ENCODE results near the gene NTSR1.

The NTSR1 gene

GRCh38 chr20:62708591-62709536 lies at the start of gene NTSR1:
Gene NTSR1, plus strand, starts transcription at chr20:62708836. Its CDS starts 372 bp downstream, at chr20:62709208.
- H3K4me3 ChIP-seq (ENCODE audit: low read depth, low read length), result no peak within 1 kb of the TSS
- no peak for TF ChIP-seq CTCF (IDR thresholded peaks at IDR 0.05; ENCODE audit: borderline replicate concordance, insufficient read depth, low read depth, low read length)

GRCh38 chr20:62659488-62660239 lies 49.0 kb upstream of the NTSR1 start:
- no peak overlapping the region for H3K4me3 ChIP-seq (ENCODE audit: low read depth, low read length)
- TF ChIP-seq CTCF (IDR thresholded peaks at IDR 0.05; ENCODE audit: borderline replicate concordance, insufficient read depth, low read depth, low read length), result no peak

- TF ChIP-seq CTCF (IDR thresholded peaks at IDR 0.05; ENCODE audit: borderline replicate concordance, insufficient read depth, low read depth, low read length), result no peak
Observed at GRCh38 chr20:62660240-62660615, 48.4 kb upstream of the NTSR1 start.

GRCh38 chr20:62660768-62661167 lies 47.9 kb upstream of the NTSR1 start:
- H3K4me3 ChIP-seq (ENCODE audit: low read depth, low read length), result no peak overlapping the region
- TF ChIP-seq CTCF (IDR thresholded peaks at IDR 0.05; ENCODE audit: borderline replicate concordance, insufficient read depth, low read depth, low read length), result no peak

More at GRCh38 chr20:62660240-62660615, 48.4 kb upstream of the NTSR1 start:
- no peak overlapping the region for H3K4me3 ChIP-seq (ENCODE audit: low read depth, low read length)

- no peak for TF ChIP-seq CTCF (IDR thresholded peaks at IDR 0.05; ENCODE audit: borderline replicate concordance, insufficient read depth, low read depth, low read length)
- H3K4me3 ChIP-seq (ENCODE audit: low read depth, low read length), result no peak overlapping the region
Observed at GRCh38 chr20:62661647-62662046, 47.0 kb upstream of the NTSR1 start.

GRCh38 chr20:62662422-62662821 lies 46.2 kb upstream of the NTSR1 start:
- H3K4me3 ChIP-seq (ENCODE audit: low read depth, low read length), result no peak overlapping the region
- TF ChIP-seq CTCF (IDR thresholded peaks at IDR 0.05; ENCODE audit: borderline replicate concordance, insufficient read depth, low read depth, low read length), result no peak
